GM21381 (cell line): ENCODE measurements around the gene EFCAB3.
A peak's percentile ranks its signal among the peaks of the same experiment; 100 is the strongest.
"Not testable (repeated sequence)": the region's sequence is repeated elsewhere in the genome, so short reads cannot be mapped to it uniquely, and the experiment has no call there.

Source experiments
- ATAC-seq: cut with Tn5 transposase; IDR thresholded peaks from one replicate; pipeline ENCODE4 v1.9.1; 2021; ENCODE audit warnings: mild to moderate bottlenecking, moderate library complexity; ENCODE audit not compliant: unreplicated experiment

Gene EFCAB3

GRCh38 chr17:62380253-62380652 lies at the start of gene EFCAB3:
Gene EFCAB3, plus strand, starts transcription at chr17:62380553. Its CDS starts 2,427 bp downstream, at chr17:62382980.
- no peak for ATAC-seq

- no peak for ATAC-seq
These were observed 43.8 kb upstream of the EFCAB3 start for GRCh38 chr17:62336527-62336926.

- ATAC-seq: no peak
These were observed 36.5 kb upstream of the EFCAB3 start for GRCh38 chr17:62343764-62344270.

- no peak for ATAC-seq
These were observed 29.2 kb upstream of the EFCAB3 start for GRCh38 chr17:62351176-62351575.

GRCh38 chr17:62366191-62366590 lies 14.2 kb upstream of the EFCAB3 start:
- ATAC-seq: no peak

- ATAC-seq: no peak
These were observed 1.2 kb downstream of the EFCAB3 start for GRCh38 chr17:62381561-62381960.

GRCh38 chr17:62388856-62389255 lies 8.5 kb downstream of the EFCAB3 start:
- ATAC-seq: no peak

- no peak for ATAC-seq
These were observed 12.6 kb downstream of the EFCAB3 start for GRCh38 chr17:62392908-62393307.

GRCh38 chr17:62398891-62399290 lies 18.5 kb downstream of the EFCAB3 start:
- no peak for ATAC-seq

GRCh38 chr17:62405451-62405850 lies 25.1 kb downstream of the EFCAB3 start:
- ATAC-seq: no peak

- not testable (repeated sequence) for ATAC-seq
These were observed 32.7 kb downstream of the EFCAB3 start for GRCh38 chr17:62413090-62413489.

GRCh38 chr17:62423647-62424461 lies 43.5 kb downstream of the EFCAB3 start, which contains the start of gene METTL2A:
Gene METTL2A, plus strand, starts transcription at chr17:62423897. Its CDS starts 6 bp downstream, at chr17:62423903.
- peak; percentile 94 for ATAC-seq

GRCh38 chr17:62426214-62426613 lies 45.9 kb downstream of the EFCAB3 start:
- ATAC-seq: not testable (repeated sequence)

GRCh38 chr17:62435251-62435650 lies 54.9 kb downstream of the EFCAB3 start:
- not testable (repeated sequence) for ATAC-seq

- ATAC-seq: not testable (repeated sequence)
These were observed 60.8 kb downstream of the EFCAB3 start for GRCh38 chr17:62441181-62441580.

GRCh38 chr17:62444063-62444462 lies 63.7 kb downstream of the EFCAB3 start:
- ATAC-seq: no peak

- not testable (repeated sequence) for ATAC-seq
These were observed 65.4 kb downstream of the EFCAB3 start for GRCh38 chr17:62445791-62446190.

GRCh38 chr17:62452195-62452594 lies 71.8 kb downstream of the EFCAB3 start:
- not testable (repeated sequence) for ATAC-seq

- not testable (repeated sequence) for ATAC-seq
These were observed 72.7 kb downstream of the EFCAB3 start for GRCh38 chr17:62453041-62453440.

GRCh38 chr17:62453656-62454055 lies 73.3 kb downstream of the EFCAB3 start:
- peak; percentile 29 for ATAC-seq

GRCh38 chr17:62454111-62454510 lies 73.8 kb downstream of the EFCAB3 start:
- ATAC-seq: peak; percentile 58

- ATAC-seq: no peak
These were observed 75.7 kb downstream of the EFCAB3 start for GRCh38 chr17:62456016-62456415.
